ENCODE measurements around the gene IBTK. TPM values are rescaled to one million over a fixed set of nuclear protein-coding genes. Genes with fewer than 3 reads are reported as not detected.

IBTK gene
- total and polyA plus RNA-seq, 9 donors, result 13.3 to 37.4 (median 28.0) TPM

DNA sequence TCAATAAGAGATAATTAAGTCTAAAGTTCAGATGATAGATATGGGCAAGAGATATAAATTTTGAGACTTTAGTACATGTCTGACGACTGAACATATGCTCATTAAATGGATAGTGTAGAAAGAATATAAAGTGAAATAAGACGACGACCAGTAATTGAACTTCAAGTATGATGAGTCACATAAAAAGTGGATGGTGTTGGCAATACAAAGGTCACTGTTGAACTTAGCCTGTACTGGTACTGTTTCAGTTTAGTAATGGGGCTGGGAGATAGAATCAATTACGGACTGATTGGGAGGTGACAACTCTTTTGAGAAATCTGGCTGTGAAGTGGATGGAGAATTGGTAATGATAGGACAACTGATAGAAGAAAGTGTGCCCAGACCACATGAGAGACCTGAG, 68.1 kb downstream of the IBTK start:
- DNase-seq, result no peak
- Histone ChIP-seq H3K4me1 (ENCODE audit: insufficient read depth) (no peaks in the 10 kb centered on the region), H3K36me3 (no peaks in the 10 kb centered on the region), H3K27ac (no peak overlapping the region), H3K27me3 (no peaks in the 10 kb centered on the region), H3K4me3 (no peak overlapping the region), H3K9me3 (no peaks in the 10 kb centered on the region)
- intact Hi-C loops (cut with DNase I), result no loop called here
- no peak for TF ChIP-seq POLR2A (IDR thresholded peaks at IDR 0.05)
- TF ChIP-seq, protein P1, sequence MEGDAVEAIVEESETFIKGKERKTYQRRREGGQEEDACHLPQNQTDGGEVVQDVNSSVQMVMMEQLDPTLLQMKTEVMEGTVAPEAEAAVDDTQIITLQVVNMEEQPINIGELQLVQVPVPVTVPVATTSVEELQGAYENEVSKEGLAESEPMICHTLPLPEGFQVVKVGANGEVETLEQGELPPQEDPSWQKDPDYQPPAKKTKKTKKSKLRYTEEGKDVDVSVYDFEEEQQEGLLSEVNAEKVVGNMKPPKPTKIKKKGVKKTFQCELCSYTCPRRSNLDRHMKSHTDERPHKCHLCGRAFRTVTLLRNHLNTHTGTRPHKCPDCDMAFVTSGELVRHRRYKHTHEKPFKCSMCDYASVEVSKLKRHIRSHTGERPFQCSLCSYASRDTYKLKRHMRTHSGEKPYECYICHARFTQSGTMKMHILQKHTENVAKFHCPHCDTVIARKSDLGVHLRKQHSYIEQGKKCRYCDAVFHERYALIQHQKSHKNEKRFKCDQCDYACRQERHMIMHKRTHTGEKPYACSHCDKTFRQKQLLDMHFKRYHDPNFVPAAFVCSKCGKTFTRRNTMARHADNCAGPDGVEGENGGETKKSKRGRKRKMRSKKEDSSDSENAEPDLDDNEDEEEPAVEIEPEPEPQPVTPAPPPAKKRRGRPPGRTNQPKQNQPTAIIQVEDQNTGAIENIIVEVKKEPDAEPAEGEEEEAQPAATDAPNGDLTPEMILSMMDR (IDR thresholded peaks at IDR 0.05), result no peak
- no peak for TF ChIP-seq EP300 (IDR thresholded peaks at IDR 0.05)
- 83 to 85% (median 83%) methylated on average over 4 of the region's 4 CpGs for WGBS, 3 donors

DNA sequence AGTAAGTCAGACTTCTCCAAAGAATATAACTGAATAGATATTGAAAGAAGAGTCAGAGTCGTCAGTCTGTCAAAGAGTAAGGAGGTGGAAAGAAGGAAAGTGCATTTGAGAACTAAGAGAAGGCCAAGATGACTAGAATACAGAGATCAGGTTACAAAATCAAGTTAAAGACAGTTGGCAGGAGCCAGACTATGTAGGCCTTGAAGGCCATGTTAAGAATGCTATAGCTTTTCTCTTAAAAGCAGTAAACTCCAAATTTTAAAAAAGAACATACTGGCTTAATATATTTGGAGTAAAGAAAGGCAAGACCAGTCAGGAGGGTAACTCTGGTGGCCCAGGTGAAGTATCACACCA, 68.8 kb downstream of the IBTK start:
- intact Hi-C loops (cut with DNase I), result no loop called here
- WGBS, 3 donors, result 85 to 92% (median 91%) methylated on average over 1 of the region's 1 CpG
- no peaks in the 10 kb centered on the region for H3K36me3 ChIP-seq
- no peak for DNase-seq
- no peaks in the 10 kb centered on the region for H3K4me1 ChIP-seq (ENCODE audit: insufficient read depth)
- no peak for TF ChIP-seq EP300 (IDR thresholded peaks at IDR 0.05)
- no peak for TF ChIP-seq POLR2A (IDR thresholded peaks at IDR 0.05)
- TF ChIP-seq, protein P1 (IDR thresholded peaks at IDR 0.05), result no peak
- no peak overlapping the region for H3K4me3 ChIP-seq
- H3K27me3 ChIP-seq, result no peaks in the 10 kb centered on the region
- no peak overlapping the region for H3K27ac ChIP-seq
- no peaks in the 10 kb centered on the region for H3K9me3 ChIP-seq

GRCh38 chr6:82178077-82178758, 69.3 kb downstream of the IBTK start:
- DNase-seq, result no peak
- 55 to 57% (median 56%) methylated on average over 2 of the region's 2 CpGs for WGBS, 3 donors
- no peaks in the 10 kb centered on the region for H3K9me3 ChIP-seq
- intact Hi-C loops (cut with DNase I), result no loop called here
- H3K4me1 ChIP-seq (ENCODE audit: insufficient read depth), result no peaks in the 10 kb centered on the region
- no peak for TF ChIP-seq EP300 (IDR thresholded peaks at IDR 0.05)
- TF ChIP-seq, protein P1 (IDR thresholded peaks at IDR 0.05), result peak in 2 of 3 donors; percentile 22 to 38
- no peak for TF ChIP-seq POLR2A (IDR thresholded peaks at IDR 0.05)
- no peak overlapping the region for H3K27ac ChIP-seq
- H3K36me3 ChIP-seq, result no peaks in the 10 kb centered on the region
- no peak overlapping the region for H3K4me3 ChIP-seq
- H3K27me3 ChIP-seq, result no peaks in the 10 kb centered on the region

DNA sequence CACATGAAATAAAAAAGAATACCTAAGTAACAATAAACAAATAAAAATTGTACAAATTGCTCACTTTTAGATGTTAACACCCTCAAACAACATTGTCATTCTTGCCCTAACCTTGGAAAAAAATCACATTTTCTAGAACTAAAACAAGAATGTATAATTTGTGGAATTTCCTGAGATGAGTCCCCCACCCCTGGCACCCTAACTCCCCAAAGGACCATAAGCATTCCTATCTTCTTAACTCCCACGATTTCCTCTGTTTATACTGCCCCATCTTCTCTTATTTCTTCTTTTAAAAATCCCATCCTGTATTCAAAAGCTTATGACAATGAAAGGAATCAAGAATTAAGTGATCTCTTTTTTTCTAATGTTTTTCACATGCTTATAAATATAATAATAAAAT, 70.9 kb downstream of the IBTK start:
- H3K27ac ChIP-seq, result no peak overlapping the region
- H3K27me3 ChIP-seq, result no peaks in the 10 kb centered on the region
- H3K36me3 ChIP-seq, result no peaks in the 10 kb centered on the region
- H3K4me3 ChIP-seq, result no peak overlapping the region
- no peaks in the 10 kb centered on the region for H3K9me3 ChIP-seq
- 9 to 18% (median 16%) methylated on average over 1 of the region's 1 CpG for WGBS, 3 donors
- no peaks in the 10 kb centered on the region for H3K4me1 ChIP-seq (ENCODE audit: insufficient read depth)
- DNase-seq, result no peak
- TF ChIP-seq EP300 (IDR thresholded peaks at IDR 0.05) (no peak), POLR2A (IDR thresholded peaks at IDR 0.05) (no peak)
- TF ChIP-seq, protein P1 (IDR thresholded peaks at IDR 0.05), result no peak
- intact Hi-C loops (cut with DNase I), result no loop called here
